Activated CD8-positive, alpha-beta T cell treated with anti-CD3 and anti-CD28 coated beads, Interleukin-2, amount 10 ng/mL, durations not matched to agents 7 days and 5 days (primary cell): ENCODE results near the gene IGF1R. TPM values are rescaled to one million over a fixed set of nuclear protein-coding genes. Genes with fewer than 3 reads are reported as not detected.

ENCODE experiments used
- ATAC-seq: fragments of 150-1000 bp; cut with Tn5 transposase; one replicate; pipeline ENCODE4 v1.10.0; 2021; ENCODE audit warnings: moderate library complexity
- CTCF ChIA-PET: fragments of 350-600 bp; sonication (Branson Sonifier 250); formaldehyde crosslinking; loops from one replicate; lab custom pipeline; 2021; ENCODE audit warnings: antibody characterized with exemption; lab: Charles Lee
- POLR2A ChIA-PET: fragments of 350-600 bp; sonication (Branson Sonifier 250); formaldehyde crosslinking; loops from one replicate; lab custom pipeline; 2021; ENCODE audit warnings: antibody characterized with exemption; lab: Charles Lee
- DNase-seq: peaks from one replicate; pipeline ENCODE4 v3.0.0-alpha.2; 2020
- H3K27ac Mint-ChIP-seq: one replicate; pipeline ENCODE4 v1.8.0; 2021; ENCODE audit warnings: mild to moderate bottlenecking, mixed read lengths
- H3K27me3 Mint-ChIP-seq: one replicate; pipeline ENCODE4 v1.8.0; 2021; ENCODE audit warnings: low read depth, mixed read lengths
- H3K36me3 Mint-ChIP-seq: one replicate; pipeline ENCODE4 v1.8.0; 2021; ENCODE audit warnings: low read depth, mixed read lengths
- H3K4me1 Mint-ChIP-seq: one replicate; pipeline ENCODE4 v1.8.0; 2021; ENCODE audit warnings: low read depth, mixed read lengths
- H3K4me3 Mint-ChIP-seq: one replicate; pipeline ENCODE4 v1.8.0; 2021; ENCODE audit warnings: mild to moderate bottlenecking, mixed read lengths
- H3K9me3 Mint-ChIP-seq: one replicate; pipeline ENCODE4 v1.8.0; 2022; ENCODE audit warnings: mixed read lengths; ENCODE audit not compliant: insufficient read depth
- total RNA-seq, 2 experiments: library from RNA; stranded (reverse); gene quantifications; one replicate each; pipeline ENCODE4 v1.2.3, GENCODE V29; 2021

Gene IGF1R
- total RNA-seq, 2 experiments from 2014 or later, result 9.1 to 10.6 TPM

DNA sequence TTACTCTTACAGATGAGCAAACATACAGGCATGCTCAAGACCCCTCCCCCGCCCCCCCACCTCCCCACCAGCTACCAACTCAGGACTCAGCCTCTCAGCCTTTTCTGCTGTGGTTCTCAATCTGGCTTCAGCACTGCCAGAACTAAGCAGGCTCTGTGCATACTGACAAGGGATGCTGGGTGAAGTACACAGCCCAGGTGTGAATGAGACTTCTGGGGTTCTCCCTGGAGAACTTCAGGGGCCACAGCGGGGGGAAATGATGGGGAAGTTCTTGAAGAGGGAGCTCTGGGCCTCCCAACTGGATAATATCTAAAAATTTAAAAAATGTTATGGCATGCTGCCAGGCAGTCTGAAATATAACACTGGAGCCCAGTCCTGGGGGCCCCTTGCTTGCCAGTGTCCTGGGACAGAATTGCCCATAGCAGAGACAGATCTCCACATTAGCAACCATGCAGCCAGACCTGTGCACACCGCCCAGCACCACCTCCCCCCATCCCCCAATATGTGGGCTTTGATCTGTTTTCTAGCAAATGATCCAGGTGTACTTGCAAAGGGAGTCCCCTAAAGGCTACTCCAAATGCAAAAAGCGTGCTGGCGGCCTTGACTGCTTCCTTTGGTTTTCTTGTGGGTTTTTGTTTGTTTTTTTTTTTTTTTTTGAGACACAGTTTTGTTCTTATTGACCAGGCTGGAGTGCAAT, 317.9 kb downstream of the IGF1R start:
- Mint-ChIP-seq H3K4me1 (no peaks in the 10 kb centered on the region), H3K27ac (no peak overlapping the region), H3K36me3 (peaks cover 12% of the 10 kb centered on the region), H3K27me3 (no peaks in the 10 kb centered on the region), H3K4me3 (no peak overlapping the region), H3K9me3 (peaks cover 11% of the 10 kb centered on the region)
- ChIA-PET POLR2A (no interaction called here), CTCF (no interaction called here)
- ATAC-seq (no peak), DNase-seq (no peak)

DNA sequence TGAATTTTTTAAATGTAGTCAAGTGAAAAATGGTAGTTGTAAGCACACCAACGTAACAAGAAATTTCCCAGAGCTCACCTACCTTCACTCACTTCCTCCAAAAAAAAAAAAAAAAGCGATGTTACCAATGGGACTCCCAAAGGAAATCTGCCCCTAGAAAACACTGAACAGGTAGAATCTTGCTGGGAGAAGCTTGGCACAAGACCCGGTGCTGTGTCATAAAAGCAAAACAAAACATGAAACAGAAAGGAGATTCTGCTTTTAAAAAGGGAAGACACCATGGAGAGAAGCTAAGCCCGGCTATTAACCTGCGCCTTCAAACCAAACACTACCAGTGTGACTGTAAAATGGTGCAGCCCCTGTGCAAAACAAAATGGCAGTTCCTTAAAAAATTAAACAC, 318.8 kb downstream of the IGF1R start:
- ChIA-PET CTCF (no interaction called here), POLR2A (interaction anchor here (0.5 kb wide), 1 partner anchor 489 kb away, joined by 3 read pairs; no protein-coding TSS in a partner anchor)
- Mint-ChIP-seq H3K27ac (no peak overlapping the region), H3K9me3 (peaks cover 6% of the 10 kb centered on the region), H3K36me3 (peaks cover 5% of the 10 kb centered on the region), H3K27me3 (no peaks in the 10 kb centered on the region), H3K4me1 (no peaks in the 10 kb centered on the region), H3K4me3 (no peak overlapping the region)
- DNase-seq (no peak), ATAC-seq (no peak)

DNA sequence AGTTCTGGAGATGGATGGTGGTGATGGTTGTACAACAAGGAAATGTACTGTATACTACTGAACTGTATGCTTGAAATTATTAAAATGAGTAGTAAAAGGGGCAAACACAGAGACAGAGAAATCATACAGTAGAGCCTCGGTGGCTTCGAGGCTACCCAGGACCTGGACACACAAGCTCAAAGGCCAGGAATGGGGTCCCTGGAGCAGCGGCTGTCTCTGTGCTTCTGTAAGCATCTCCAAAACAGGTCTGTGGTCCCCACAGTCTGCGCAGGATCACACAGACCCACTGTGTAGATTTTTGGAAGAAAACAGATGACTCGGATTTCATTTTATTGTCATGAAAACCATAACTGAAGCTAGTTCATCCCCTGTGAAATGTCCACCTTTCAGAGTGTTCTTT, 319.6 kb downstream of the IGF1R start:
- Mint-ChIP-seq H3K27ac (no peak overlapping the region), H3K9me3 (peaks cover 6% of the 10 kb centered on the region), H3K4me3 (no peak overlapping the region), H3K4me1 (no peaks in the 10 kb centered on the region), H3K36me3 (no peaks in the 10 kb centered on the region), H3K27me3 (no peaks in the 10 kb centered on the region)
- ChIA-PET CTCF (no interaction called here), POLR2A (no interaction called here)
- no peak for DNase-seq
- ATAC-seq, result no peak

DNA sequence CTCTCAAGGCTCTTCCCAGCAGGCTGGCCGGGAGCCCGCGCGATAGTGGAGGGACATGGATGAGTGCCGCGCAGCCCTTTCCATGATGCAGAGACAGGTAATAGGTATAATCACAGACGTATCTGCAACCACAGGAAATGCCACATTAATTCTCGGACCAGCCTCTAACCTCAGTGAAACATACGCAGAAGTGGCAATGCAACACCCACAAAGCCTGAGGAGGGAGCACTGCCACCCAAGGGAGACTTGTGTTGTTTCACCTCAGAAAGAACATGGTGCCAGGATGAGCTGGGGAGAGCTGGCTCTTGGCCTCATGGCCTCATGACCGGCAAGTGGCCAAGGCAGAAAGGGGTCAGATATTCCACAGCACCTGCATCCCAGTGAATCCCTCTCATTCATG, 320.2 kb downstream of the IGF1R start:
- H3K9me3 Mint-ChIP-seq, result peaks cover 1% of the 10 kb centered on the region
- no peak overlapping the region for H3K4me3 Mint-ChIP-seq
- no peaks in the 10 kb centered on the region for H3K36me3 Mint-ChIP-seq
- ATAC-seq (no peak), DNase-seq (no peak)
- no peak overlapping the region for H3K27ac Mint-ChIP-seq
- CTCF ChIA-PET, result no interaction called here
- POLR2A ChIA-PET, result no interaction called here
- H3K4me1 Mint-ChIP-seq, result no peaks in the 10 kb centered on the region
- H3K27me3 Mint-ChIP-seq, result no peaks in the 10 kb centered on the region

DNA sequence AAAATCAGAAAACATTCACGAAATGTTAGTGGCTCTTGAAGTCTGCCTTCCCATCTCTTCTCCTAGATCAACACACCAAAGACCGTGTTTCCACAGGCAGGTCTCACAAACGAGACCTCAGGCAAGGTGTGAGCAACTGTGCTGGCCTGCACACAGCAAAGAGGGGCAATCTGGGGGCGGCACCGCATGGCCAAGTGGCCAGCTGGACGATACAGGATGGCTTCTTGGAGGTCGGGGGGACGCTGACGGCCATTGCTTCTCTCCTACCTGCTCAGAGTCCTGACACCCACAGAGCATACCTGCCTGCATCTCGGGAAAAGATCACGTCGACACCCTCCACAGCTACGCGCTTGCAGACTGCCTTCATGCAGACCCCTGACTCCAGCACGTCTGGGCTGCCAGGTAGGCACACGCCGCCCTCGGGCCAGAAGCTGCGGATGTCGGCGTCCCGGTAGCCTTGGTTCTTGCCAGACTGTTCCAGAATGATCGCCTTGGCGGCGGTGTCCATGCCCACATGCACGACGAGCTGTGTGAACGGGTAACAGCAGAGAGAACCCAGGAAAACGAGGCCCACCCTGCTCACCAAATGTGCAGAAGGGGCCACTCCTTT, 320.9 kb downstream of the IGF1R start:
- POLR2A ChIA-PET, result no interaction called here
- ATAC-seq (no peak), DNase-seq (no peak)
- Mint-ChIP-seq H3K27me3 (no peaks in the 10 kb centered on the region), H3K4me1 (no peaks in the 10 kb centered on the region), H3K4me3 (no peak overlapping the region), H3K36me3 (no peaks in the 10 kb centered on the region), H3K27ac (no peak overlapping the region), H3K9me3 (no peaks in the 10 kb centered on the region)
- CTCF ChIA-PET, result interaction anchor here (0.9 kb wide), 1 partner anchor 16 kb away, joined by 3 read pairs; no protein-coding TSS in a partner anchor

DNA sequence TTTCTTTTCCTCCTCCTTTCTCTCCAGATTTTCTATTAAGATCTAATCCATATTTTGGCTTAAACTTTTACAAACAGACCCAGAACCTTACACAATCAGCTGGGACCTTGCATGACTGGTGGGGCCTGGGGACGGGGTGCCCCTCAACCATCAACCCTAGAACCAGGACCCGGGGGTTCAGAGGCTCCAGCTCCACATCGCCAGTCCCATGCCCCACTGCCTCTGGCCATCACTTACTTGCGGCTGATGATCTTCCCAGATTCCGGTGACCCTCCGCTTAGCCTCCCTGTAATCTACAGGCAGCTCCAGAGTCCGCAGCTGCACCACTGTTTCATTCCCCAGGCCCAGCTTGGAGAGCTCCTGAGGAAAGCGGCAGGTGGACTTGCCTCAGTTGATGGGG, 322.5 kb downstream of the IGF1R start:
- Mint-ChIP-seq H3K9me3 (no peaks in the 10 kb centered on the region), H3K36me3 (no peaks in the 10 kb centered on the region), H3K4me1 (no peaks in the 10 kb centered on the region), H3K4me3 (no peak overlapping the region), H3K27me3 (no peaks in the 10 kb centered on the region), H3K27ac (no peak overlapping the region)
- DNase-seq (no peak), ATAC-seq (no peak)
- ChIA-PET CTCF (no interaction called here), POLR2A (interaction anchor here (0.7 kb wide), 1 partner anchor 20 kb away, joined by 4 read pairs; no protein-coding TSS in a partner anchor)

DNA sequence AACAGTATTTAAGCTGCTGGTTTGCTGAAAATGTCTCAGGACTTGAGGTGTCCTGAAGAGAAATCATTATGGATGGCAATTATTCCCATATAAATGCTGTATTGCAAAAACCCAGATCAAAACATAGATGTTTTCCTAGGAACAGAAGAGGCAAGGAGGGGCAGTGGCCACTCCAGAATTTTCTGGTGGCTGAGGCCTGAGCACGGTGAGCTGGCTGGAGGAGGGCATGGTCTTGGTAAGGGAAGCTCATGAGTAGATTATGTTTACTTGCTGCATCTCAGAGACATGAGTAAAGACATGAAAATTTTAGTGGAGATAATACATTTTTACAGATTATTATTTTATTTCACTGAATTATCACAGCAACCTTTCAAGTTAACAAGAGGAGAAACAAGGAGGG, 328.2 kb downstream of the IGF1R start:
- DNase-seq, result no peak
- CTCF ChIA-PET, result no interaction called here
- no peaks in the 10 kb centered on the region for H3K4me1 Mint-ChIP-seq

DNA sequence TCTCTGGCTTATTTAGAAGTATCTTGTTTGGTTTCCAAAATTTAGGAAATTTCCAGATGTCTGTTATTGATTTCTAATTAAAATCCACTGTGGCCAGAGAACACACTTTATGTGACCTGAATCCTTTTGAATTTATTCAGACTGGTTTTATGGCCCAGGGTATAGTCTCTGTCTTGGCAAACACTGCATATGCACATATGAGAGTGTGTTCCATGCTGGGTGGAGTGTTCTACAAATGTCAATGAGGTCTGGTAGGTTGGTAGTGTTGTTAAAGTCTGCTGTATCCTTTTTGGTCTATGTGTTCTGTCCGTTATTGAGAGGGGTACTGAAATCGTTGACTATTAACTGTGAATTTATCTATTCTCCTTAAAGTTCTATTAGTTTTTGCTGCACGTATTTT, 329.1 kb downstream of the IGF1R start:
- no peak overlapping the region for H3K27ac Mint-ChIP-seq
- POLR2A ChIA-PET, result no interaction called here

More for the DNA sequence above, 328.2 kb downstream of the IGF1R start:
- no peak overlapping the region for H3K27ac Mint-ChIP-seq
- no peak overlapping the region for H3K4me3 Mint-ChIP-seq
- no peaks in the 10 kb centered on the region for H3K9me3 Mint-ChIP-seq
- H3K27me3 Mint-ChIP-seq, result no peaks in the 10 kb centered on the region
- H3K36me3 Mint-ChIP-seq, result no peaks in the 10 kb centered on the region
- no peak for ATAC-seq
- POLR2A ChIA-PET, result no interaction called here

DNA sequence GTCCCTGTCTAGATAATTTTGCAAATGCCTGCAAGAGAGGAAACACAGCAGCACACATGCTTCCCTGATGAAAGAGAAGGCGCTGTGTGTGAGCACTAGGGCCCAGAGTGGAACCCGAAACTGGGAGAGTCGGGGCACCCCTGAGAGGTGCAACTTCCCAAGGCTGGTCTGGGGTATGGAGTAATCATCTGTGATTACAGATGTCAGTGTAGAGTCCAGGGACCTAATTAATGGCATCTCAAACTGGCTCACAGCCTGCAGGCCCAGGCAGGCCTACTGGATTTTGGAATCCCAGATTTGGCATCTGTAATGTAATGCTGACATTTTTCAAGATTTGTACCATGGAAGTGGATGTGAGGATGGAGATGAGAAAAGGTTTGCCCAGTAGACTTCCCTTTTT, 329.8 kb downstream of the IGF1R start:
- no peaks in the 10 kb centered on the region for H3K9me3 Mint-ChIP-seq
- H3K27ac Mint-ChIP-seq, result no peak overlapping the region
- DNase-seq (no peak), ATAC-seq (no peak)
- CTCF ChIA-PET, result no interaction called here
- H3K4me1 Mint-ChIP-seq, result no peaks in the 10 kb centered on the region
- H3K4me3 Mint-ChIP-seq, result no peak overlapping the region
- H3K27me3 Mint-ChIP-seq, result no peaks in the 10 kb centered on the region
- POLR2A ChIA-PET, result no interaction called here
- no peaks in the 10 kb centered on the region for H3K36me3 Mint-ChIP-seq

More for the DNA sequence above, 329.1 kb downstream of the IGF1R start:
- DNase-seq (no peak), ATAC-seq (no peak)
- Mint-ChIP-seq H3K4me3 (no peak overlapping the region), H3K4me1 (no peaks in the 10 kb centered on the region), H3K9me3 (no peaks in the 10 kb centered on the region), H3K36me3 (no peaks in the 10 kb centered on the region), H3K27me3 (no peaks in the 10 kb centered on the region)
- CTCF ChIA-PET, result no interaction called here

DNA sequence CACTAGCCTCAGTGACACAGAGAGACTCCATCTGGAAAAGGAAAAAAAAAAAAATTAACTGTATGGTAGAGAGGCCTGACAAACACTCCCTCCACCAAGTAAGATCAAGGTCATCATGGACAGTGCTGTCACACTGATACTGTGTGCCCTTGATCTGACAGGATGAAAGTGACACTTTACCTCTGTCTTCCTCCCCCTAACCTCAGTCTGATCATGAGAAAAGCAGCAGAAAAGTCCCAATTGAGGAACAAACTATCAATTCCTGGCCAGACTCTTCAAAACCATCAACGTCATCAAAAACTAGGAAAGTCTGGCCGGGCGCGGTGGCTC, 332.5 kb downstream of the IGF1R start:
- no peak for ATAC-seq
- CTCF ChIA-PET, result no interaction called here
- Mint-ChIP-seq H3K4me1 (no peaks in the 10 kb centered on the region), H3K4me3 (no peak overlapping the region), H3K27me3 (no peaks in the 10 kb centered on the region), H3K9me3 (no peaks in the 10 kb centered on the region), H3K27ac (no peak overlapping the region), H3K36me3 (no peaks in the 10 kb centered on the region)
- POLR2A ChIA-PET, result no interaction called here
- DNase-seq, result no peak

DNA sequence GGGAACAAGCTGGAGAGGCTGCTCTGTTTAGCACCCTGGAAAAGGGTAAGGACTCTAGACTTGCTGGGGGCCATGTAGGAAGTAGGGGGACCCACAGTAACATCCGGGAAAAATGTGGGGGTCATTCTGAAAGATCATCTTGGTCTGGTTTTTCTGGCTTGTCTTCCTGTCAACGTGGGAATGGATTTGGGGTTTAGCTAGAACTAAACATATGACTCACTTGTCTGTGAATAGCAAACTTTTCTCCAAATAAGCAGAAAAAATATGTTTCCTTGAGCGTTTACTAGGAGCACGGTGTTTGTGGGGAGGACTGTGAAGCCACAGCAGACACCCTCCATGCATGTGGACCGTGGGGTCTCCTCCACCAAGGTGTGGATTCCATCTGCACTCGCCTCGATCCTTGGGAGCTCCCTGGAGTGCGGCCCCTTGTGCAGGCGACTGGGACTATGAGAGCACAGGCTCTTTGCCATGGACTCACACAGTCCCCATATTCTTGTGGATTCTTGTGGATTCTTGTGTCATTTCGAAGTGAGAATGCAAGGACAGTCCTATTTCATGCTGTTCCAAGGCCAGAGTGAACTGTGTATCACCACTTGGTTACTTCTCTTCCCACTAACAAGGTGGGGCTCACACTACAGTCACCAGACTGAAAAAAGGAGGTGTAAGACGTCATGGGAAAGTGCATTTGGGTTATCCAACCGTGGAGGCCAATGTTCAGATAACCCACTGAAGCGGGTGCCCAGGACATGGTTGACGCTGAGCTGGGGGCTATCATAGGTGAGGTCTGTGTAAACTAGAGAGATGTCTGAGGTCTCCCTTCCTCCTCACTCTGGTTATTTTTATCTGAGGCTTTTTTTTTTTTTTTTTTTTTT, 333.7 kb downstream of the IGF1R start:
- H3K4me1 Mint-ChIP-seq, result no peaks in the 10 kb centered on the region
- DNase-seq (no peak), ATAC-seq (no peak)
- H3K4me3 Mint-ChIP-seq, result no peak overlapping the region
- ChIA-PET CTCF (no interaction called here), POLR2A (no interaction called here)
- H3K27ac Mint-ChIP-seq, result no peak overlapping the region
- no peaks in the 10 kb centered on the region for H3K9me3 Mint-ChIP-seq
- no peaks in the 10 kb centered on the region for H3K27me3 Mint-ChIP-seq
- H3K36me3 Mint-ChIP-seq, result peaks cover 2% of the 10 kb centered on the region

DNA sequence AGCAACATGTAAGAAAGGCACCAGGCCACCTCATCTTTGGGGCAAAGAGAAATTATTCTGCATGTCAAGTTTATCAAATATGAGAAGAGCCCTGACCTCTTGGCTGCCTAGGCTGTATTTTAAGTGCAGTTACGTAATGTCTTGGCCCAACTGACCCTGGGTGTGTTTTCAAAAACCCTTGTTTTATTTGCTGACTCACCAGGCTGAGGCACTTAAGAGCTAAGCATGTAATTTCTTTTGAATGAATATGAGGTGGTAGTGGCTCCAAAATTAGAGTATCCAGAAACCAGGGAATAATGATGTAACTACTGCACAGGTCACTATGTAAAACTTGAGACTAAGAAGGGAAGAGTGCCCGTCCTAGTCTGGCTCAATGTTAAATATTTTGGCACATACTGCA, 335.0 kb downstream of the IGF1R start:
- Mint-ChIP-seq H3K27me3 (no peaks in the 10 kb centered on the region), H3K36me3 (peaks cover 2% of the 10 kb centered on the region), H3K9me3 (no peaks in the 10 kb centered on the region), H3K4me1 (no peaks in the 10 kb centered on the region), H3K4me3 (no peak overlapping the region), H3K27ac (no peak overlapping the region)
- ATAC-seq (no peak), DNase-seq (no peak)
- ChIA-PET CTCF (no interaction called here), POLR2A (no interaction called here)
